ENCODE measurements around the gene IFITM1. TPM values are rescaled to one million over a fixed set of nuclear protein-coding genes. Genes with fewer than 3 reads are reported as not detected.

IFITM1 gene
- total and polyA plus RNA-seq, 10 donors, result 314 to 670 (median 496) TPM

- Histone ChIP-seq H3K27me3 (replicated peaks in 1 of 7) (peaks cover 0 to 24% (median 0%) of the 10 kb centered on the region in 7 donors), H3K4me3 (peak overlapping the region in 3 of 8 donors; percentile 63 to 86 (median 72)), H3K9me3 (no peaks in the 10 kb centered on the region), H3K36me3 (peaks cover 0 to 59% (median 29%) of the 10 kb centered on the region in 6 donors), H3K27ac (peak overlapping the region in 4 of 8 donors; percentile 20 to 95 (median 92)), H3K4me1 (peaks cover 6 to 65% (median 26%) of the 10 kb centered on the region in 6 donors)
- TF ChIP-seq POLR2AphosphoS5 (IDR thresholded peaks at IDR 0.05), result peak in 1 of 3 donors; percentile 39
- no peak for TF ChIP-seq CTCF (IDR thresholded peaks at IDR 0.05 in 8 of 11, conservative IDR thresholded peaks at IDR 0.05 in 3 of 11)
- TF ChIP-seq POLR2A (IDR thresholded peaks at IDR 0.05), result no peak
- intact Hi-C loops (cut with DNase I; ENCODE audit: low total_unique reads), result no loop called here
- WGBS, 5 donors, result 86 to 94% (median 91%) methylated on average over 7 to 13 of the region's 13 CpGs
- peak; percentile 80 for DNase-seq
Observed at GRCh38 chr11:290621-291231, 23.1 kb upstream of the IFITM1 start.

- Histone ChIP-seq H3K4me3 (no peak overlapping the region), H3K4me1 (peaks cover 6 to 61% (median 26%) of the 10 kb centered on the region in 6 donors), H3K27me3 (replicated peaks in 1 of 7) (peaks cover 0 to 22% (median 0%) of the 10 kb centered on the region in 7 donors), H3K9me3 (no peaks in the 10 kb centered on the region), H3K36me3 (peaks cover 0 to 61% (median 29%) of the 10 kb centered on the region in 6 donors), H3K27ac (peak overlapping the region in 1 of 8 donors; percentile 93)
- WGBS, 5 donors, result 90 to 95% (median 93%) methylated on average over 34 to 44 of the region's 44 CpGs
- no peak for TF ChIP-seq POLR2A (IDR thresholded peaks at IDR 0.05)
- TF ChIP-seq CTCF (IDR thresholded peaks at IDR 0.05 in 8 of 11, conservative IDR thresholded peaks at IDR 0.05 in 3 of 11), result no peak
- no peak for TF ChIP-seq POLR2AphosphoS5 (IDR thresholded peaks at IDR 0.05)
- DNase-seq, result peak; percentile 76
- intact Hi-C loops (cut with DNase I; ENCODE audit: low total_unique reads), result no loop called here
Observed at GRCh38 chr11:291281-292210, 22.3 kb upstream of the IFITM1 start.

- peaks cover 0 to 13% (median 0%) of the 10 kb centered on the region in 7 donors for H3K27me3 ChIP-seq (replicated peaks in 1 of 7)
- peaks cover 6 to 61% (median 27%) of the 10 kb centered on the region in 6 donors for H3K4me1 ChIP-seq
- no peak overlapping the region for H3K4me3 ChIP-seq
- intact Hi-C loops (cut with DNase I; ENCODE audit: low total_unique reads), result no loop called here
- no peaks in the 10 kb centered on the region for H3K9me3 ChIP-seq
- peaks cover 0 to 61% (median 29%) of the 10 kb centered on the region in 6 donors for H3K36me3 ChIP-seq
- TF ChIP-seq CTCF (IDR thresholded peaks at IDR 0.05 in 8 of 11, conservative IDR thresholded peaks at IDR 0.05 in 3 of 11), result no peak
- TF ChIP-seq POLR2AphosphoS5 (IDR thresholded peaks at IDR 0.05), result peak in 1 of 3 donors; percentile 45
- TF ChIP-seq POLR2A (IDR thresholded peaks at IDR 0.05), result no peak
- H3K27ac ChIP-seq, result no peak overlapping the region
- peak; percentile 72 for DNase-seq
- WGBS, 5 donors, result 88 to 92% (median 89%) methylated on average over 13 to 29 of the region's 29 CpGs
Observed at GRCh38 chr11:292211-293121, 21.4 kb upstream of the IFITM1 start.
